ENCODE measurements around the gene KLF11. TPM values are rescaled to one million over a fixed set of nuclear protein-coding genes. Genes with fewer than 3 reads are reported as not detected.

KLF11 gene
- polyA plus RNA-seq, 1 donor from 2014 or later, result 5.7 TPM

DNA sequence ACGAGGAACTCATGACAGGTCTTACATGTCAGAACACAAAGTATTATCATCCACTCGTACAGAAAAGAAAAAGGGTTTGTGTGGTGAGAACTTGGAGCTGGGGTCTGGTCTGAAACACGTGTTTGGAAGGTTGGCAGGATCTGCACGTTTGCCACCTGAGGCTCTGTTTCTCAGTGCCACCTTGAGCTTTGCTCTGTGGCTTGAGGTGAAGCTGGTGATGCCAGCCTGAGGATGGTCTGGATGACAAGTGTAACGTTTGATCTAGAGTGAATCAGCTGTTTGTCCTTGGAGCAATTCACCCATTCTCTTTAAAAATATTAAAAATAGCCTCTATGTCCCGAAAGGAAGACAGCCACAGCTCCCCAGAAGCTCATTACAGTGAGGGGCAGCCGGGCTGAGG is 45.4 kb upstream of the KLF11 start:
- no peak overlapping the region for H3K4me2 ChIP-seq (ENCODE audit: low read length)
- H3K9ac ChIP-seq (ENCODE audit: low read length), result no peak overlapping the region
- H4K20me1 ChIP-seq (ENCODE audit: insufficient read depth), result no peaks in the 10 kb centered on the region
- H3K9me2 ChIP-seq (ENCODE audit: insufficient read depth, low read length), result no peaks in the 10 kb centered on the region
- no peaks in the 10 kb centered on the region for H3K79me2 ChIP-seq (replicated peaks; ENCODE audit: insufficient read depth, low read length)
- H3K27ac ChIP-seq (ENCODE audit: low read length), result peak overlapping the region; percentile 53
- no peak overlapping the region for H2AFZ ChIP-seq (ENCODE audit: low read depth, low read length)
- no peak overlapping the region for H3K4me3 ChIP-seq (ENCODE audit: low read length)
- H3K36me3 ChIP-seq (ENCODE audit: insufficient read depth, low read length), result peaks cover 7% of the 10 kb centered on the region
- H3F3A ChIP-seq (ENCODE audit: insufficient read depth, low read length, poor library complexity, severe bottlenecking), result no peaks in the 10 kb centered on the region
- H3K9me3 ChIP-seq (ENCODE audit: low read length), result no peaks in the 10 kb centered on the region
- TF ChIP-seq, protein P1, sequence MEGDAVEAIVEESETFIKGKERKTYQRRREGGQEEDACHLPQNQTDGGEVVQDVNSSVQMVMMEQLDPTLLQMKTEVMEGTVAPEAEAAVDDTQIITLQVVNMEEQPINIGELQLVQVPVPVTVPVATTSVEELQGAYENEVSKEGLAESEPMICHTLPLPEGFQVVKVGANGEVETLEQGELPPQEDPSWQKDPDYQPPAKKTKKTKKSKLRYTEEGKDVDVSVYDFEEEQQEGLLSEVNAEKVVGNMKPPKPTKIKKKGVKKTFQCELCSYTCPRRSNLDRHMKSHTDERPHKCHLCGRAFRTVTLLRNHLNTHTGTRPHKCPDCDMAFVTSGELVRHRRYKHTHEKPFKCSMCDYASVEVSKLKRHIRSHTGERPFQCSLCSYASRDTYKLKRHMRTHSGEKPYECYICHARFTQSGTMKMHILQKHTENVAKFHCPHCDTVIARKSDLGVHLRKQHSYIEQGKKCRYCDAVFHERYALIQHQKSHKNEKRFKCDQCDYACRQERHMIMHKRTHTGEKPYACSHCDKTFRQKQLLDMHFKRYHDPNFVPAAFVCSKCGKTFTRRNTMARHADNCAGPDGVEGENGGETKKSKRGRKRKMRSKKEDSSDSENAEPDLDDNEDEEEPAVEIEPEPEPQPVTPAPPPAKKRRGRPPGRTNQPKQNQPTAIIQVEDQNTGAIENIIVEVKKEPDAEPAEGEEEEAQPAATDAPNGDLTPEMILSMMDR (IDR thresholded peaks at IDR 0.05; ENCODE audit: poor library complexity, severe bottlenecking), result no peak
- no peaks in the 10 kb centered on the region for H3K27me3 ChIP-seq (ENCODE audit: insufficient read depth, low read depth, low read length)

DNA sequence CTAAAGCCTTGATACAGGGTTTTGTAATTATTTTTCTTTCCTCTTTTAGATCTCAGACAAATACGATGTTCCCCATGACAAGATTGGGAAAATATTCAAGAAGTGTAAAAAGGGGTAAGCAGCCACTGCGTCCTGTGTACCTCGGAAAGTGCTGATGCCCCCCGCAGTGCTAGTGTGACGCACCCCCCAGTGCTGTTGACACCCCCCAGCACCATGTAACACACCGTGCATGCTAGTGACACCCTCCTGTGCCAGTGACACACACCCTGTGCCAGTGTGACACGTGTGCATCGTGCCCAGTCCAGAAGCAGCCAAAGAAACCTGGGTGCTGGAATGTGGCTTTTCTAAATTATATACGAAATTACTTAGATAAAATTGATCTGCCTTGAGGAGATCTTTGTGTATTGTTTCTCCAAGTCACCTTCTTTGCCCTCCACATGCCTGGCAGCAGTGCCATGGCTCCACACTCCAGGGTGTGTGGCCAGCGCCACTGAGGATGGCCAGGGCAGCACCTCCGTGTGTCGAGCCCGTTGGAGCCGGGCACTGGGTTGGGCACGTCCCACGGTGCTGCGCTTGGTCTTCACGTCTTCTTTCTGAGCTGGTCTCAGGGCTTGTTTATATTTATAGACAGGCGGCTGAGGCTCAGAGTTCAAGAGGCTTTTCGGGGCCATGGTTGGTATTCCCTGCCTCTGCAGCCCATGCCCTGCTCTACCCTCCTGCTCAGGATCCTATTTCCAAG is 44.3 kb upstream of the KLF11 start:
- no peaks in the 10 kb centered on the region for H3F3A ChIP-seq (ENCODE audit: insufficient read depth, low read length, poor library complexity, severe bottlenecking)
- TF ChIP-seq, protein P2, sequence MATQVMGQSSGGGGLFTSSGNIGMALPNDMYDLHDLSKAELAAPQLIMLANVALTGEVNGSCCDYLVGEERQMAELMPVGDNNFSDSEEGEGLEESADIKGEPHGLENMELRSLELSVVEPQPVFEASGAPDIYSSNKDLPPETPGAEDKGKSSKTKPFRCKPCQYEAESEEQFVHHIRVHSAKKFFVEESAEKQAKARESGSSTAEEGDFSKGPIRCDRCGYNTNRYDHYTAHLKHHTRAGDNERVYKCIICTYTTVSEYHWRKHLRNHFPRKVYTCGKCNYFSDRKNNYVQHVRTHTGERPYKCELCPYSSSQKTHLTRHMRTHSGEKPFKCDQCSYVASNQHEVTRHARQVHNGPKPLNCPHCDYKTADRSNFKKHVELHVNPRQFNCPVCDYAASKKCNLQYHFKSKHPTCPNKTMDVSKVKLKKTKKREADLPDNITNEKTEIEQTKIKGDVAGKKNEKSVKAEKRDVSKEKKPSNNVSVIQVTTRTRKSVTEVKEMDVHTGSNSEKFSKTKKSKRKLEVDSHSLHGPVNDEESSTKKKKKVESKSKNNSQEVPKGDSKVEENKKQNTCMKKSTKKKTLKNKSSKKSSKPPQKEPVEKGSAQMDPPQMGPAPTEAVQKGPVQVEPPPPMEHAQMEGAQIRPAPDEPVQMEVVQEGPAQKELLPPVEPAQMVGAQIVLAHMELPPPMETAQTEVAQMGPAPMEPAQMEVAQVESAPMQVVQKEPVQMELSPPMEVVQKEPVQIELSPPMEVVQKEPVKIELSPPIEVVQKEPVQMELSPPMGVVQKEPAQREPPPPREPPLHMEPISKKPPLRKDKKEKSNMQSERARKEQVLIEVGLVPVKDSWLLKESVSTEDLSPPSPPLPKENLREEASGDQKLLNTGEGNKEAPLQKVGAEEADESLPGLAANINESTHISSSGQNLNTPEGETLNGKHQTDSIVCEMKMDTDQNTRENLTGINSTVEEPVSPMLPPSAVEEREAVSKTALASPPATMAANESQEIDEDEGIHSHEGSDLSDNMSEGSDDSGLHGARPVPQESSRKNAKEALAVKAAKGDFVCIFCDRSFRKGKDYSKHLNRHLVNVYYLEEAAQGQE (IDR thresholded peaks at IDR 0.05; ENCODE audit: borderline replicate concordance), result no peak
- TF ChIP-seq, protein P1 (IDR thresholded peaks at IDR 0.05; ENCODE audit: poor library complexity, severe bottlenecking), result no peak
- TF ChIP-seq SMC3 (conservative IDR thresholded peaks at IDR 0.05; ENCODE audit: poor library complexity) (no peak), EP300 (conservative IDR thresholded peaks at IDR 0.05; ENCODE audit: poor library complexity, severe bottlenecking) (no peak), EZH2 (IDR thresholded peaks at IDR 0.05; ENCODE audit: borderline replicate concordance, insufficient read depth, low read length, poor library complexity, severe bottlenecking) (no peak), MXI1 (conservative IDR thresholded peaks at IDR 0.05; ENCODE audit: poor library complexity, severe bottlenecking) (no peak), POLR2AphosphoS5 (IDR thresholded peaks at IDR 0.05) (no peak)
- H3K4me2 ChIP-seq (ENCODE audit: low read length), result no peak overlapping the region
- no peaks in the 10 kb centered on the region for H3K9me2 ChIP-seq (ENCODE audit: insufficient read depth, low read length)
- no peak overlapping the region for H3K4me3 ChIP-seq (ENCODE audit: low read length)
- no peaks in the 10 kb centered on the region for H3K9me3 ChIP-seq (ENCODE audit: low read length)
- no peak overlapping the region for H3K9ac ChIP-seq (ENCODE audit: low read length)
- no peaks in the 10 kb centered on the region for H4K20me1 ChIP-seq (ENCODE audit: insufficient read depth)
- H3K79me2 ChIP-seq (replicated peaks; ENCODE audit: insufficient read depth, low read length), result no peaks in the 10 kb centered on the region
- no peaks in the 10 kb centered on the region for H3K27me3 ChIP-seq (ENCODE audit: insufficient read depth, low read depth, low read length)
- H3K36me3 ChIP-seq (ENCODE audit: insufficient read depth, low read length), result peaks cover 7% of the 10 kb centered on the region
- no peak overlapping the region for H3K27ac ChIP-seq (ENCODE audit: low read length)
- no peak overlapping the region for H2AFZ ChIP-seq (ENCODE audit: low read depth, low read length)
